Measurements from ENCODE around the gene NIT1.

DNA sequence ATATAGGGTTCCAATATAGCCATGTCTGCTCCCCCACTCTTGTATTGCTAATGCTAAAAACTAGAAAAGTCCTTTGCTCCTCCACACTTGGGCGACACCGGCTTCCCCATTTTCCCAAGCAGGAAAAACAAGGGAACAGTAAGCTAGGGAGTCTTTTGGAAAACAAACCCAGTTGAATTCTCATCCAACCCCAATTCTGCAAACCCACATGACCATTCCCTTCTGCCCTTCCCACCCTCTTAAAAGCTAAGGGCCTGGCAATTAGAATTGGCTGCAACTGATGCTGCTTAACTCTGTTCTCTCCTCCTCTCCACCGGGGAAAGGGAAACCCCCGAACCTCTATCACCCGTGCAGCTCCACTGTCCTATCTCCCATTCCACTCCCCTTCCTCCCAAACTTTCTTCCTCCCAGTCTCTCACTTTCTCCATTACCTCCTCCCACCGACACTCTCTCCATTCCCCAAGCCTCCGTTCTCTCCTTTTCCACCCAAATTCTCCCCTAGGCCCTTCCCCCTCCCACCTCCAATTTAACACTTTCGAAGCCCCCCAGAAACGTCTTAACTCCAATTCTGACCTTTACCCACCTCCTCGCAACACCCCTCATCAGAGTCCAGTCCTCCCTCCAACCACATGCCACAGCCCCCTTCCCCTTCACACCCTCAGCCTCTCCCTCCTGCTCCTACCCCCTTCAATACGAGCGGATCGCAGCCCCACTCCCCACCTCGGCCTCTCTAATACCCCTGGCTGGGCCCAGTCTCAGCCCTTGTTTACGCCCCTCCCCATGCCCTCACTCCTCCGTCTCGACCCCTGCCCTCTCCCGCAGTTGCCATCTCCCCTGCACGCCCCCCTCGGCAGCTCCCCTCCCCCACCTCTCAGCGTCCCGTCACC is 13.9 kb downstream of the NIT1 start:
- no peak for TF ChIP-seq POLR2A (IDR thresholded peaks at IDR 0.05; ENCODE audit: low read length)
- no peak for TF ChIP-seq GATA1 (IDR thresholded peaks at IDR 0.05; ENCODE audit: low read depth, low read length)
